WTC11 (cell line): ENCODE data around the gene ATP9B. TPM values are rescaled to one million over a fixed set of nuclear protein-coding genes. Genes with fewer than 3 reads are reported as not detected.

Source experiments
- ATAC-seq: fragments of 200-7000 bp; cut with Tn5 transposase; 2 replicates; pipeline ENCODE4 v1.10.0; 2021; ENCODE audit warnings: mild to moderate bottlenecking, moderate library complexity
- CTCF ChIA-PET: fragments of 300-600 bp; sonication (Branson Sonifier 250); formaldehyde crosslinking; loops from one replicate; lab custom pipeline; 2021; ENCODE audit warnings: antibody characterized with exemption; lab: Charles Lee
- POLR2A ChIA-PET: fragments of 350-600 bp; sonication (Branson Sonifier 250); formaldehyde crosslinking; loops from one replicate; lab custom pipeline; 2021; ENCODE audit warnings: antibody characterized with exemption; lab: Charles Lee
- DNase-seq: peaks from one replicate; pipeline ENCODE4 v3.0.0; 2021; ENCODE audit warnings: low spot score
- H3K27ac Mint-ChIP-seq: 2 replicates; pipeline ENCODE4 v1.8.0; 2021; ENCODE audit warnings: mixed read lengths
- H3K27me3 Mint-ChIP-seq: 2 replicates; pipeline ENCODE4 v1.8.0; 2021; ENCODE audit warnings: low read depth, mild to moderate bottlenecking, moderate library complexity, mixed read lengths
- H3K36me3 Mint-ChIP-seq: 2 replicates; pipeline ENCODE4 v1.8.0; 2021; ENCODE audit warnings: mixed read lengths
- H3K4me1 Mint-ChIP-seq: 2 replicates; pipeline ENCODE4 v1.8.0; 2022; ENCODE audit warnings: mixed read lengths
- H3K4me3 Mint-ChIP-seq: 2 replicates; pipeline ENCODE4 v1.8.0; 2021; ENCODE audit warnings: mild to moderate bottlenecking, moderate library complexity, mixed read lengths
- H3K9me3 Mint-ChIP-seq: 2 replicates; pipeline ENCODE4 v1.8.0; 2021; ENCODE audit warnings: mixed read lengths
- EMX1 ChIP-seq: fragments of 250-450 bp; sonication (Bioruptor Pico); IDR thresholded peaks from 2 replicates; pipeline ENCODE4 v1.8.0; 2021; ENCODE audit warnings: mild to moderate bottlenecking
- FOXP4 ChIP-seq: sonication (generic); formaldehyde crosslinking; IDR thresholded peaks from 2 replicates; pipeline ENCODE4 v1.8.0; 2022; ENCODE audit warnings: mild to moderate bottlenecking, missing genetic modification reagents
- GRHL2 ChIP-seq: fragments of 250-450 bp; sonication (Bioruptor Pico); IDR thresholded peaks from 2 replicates; pipeline ENCODE4 v1.8.0; 2022; ENCODE audit warnings: mild to moderate bottlenecking, moderate library complexity; ENCODE audit not compliant: insufficient replicate concordance, severe bottlenecking
- HMGA2 ChIP-seq: fragments of 250-450 bp; sonication (Bioruptor Pico); IDR thresholded peaks from 2 replicates; pipeline ENCODE4 v1.4.0; 2021; ENCODE audit warnings: mild to moderate bottlenecking, moderate library complexity
- IRF1 ChIP-seq: sonication (generic); formaldehyde crosslinking; IDR thresholded peaks from 2 replicates; pipeline ENCODE4 v1.8.0; 2023; ENCODE audit warnings: missing genetic modification reagents
- NFE2L1 ChIP-seq: sonication (generic); formaldehyde crosslinking; IDR thresholded peaks from 2 replicates; pipeline ENCODE4 v1.8.1; 2023; ENCODE audit warnings: missing genetic modification reagents
- RELA ChIP-seq: sonication (generic); formaldehyde crosslinking; IDR thresholded peaks from 2 replicates; pipeline ENCODE4 v1.8.1; 2022; ENCODE audit warnings: missing genetic modification reagents, mild to moderate bottlenecking, borderline replicate concordance
- SMAD3 ChIP-seq: sonication (generic); formaldehyde crosslinking; IDR thresholded peaks from 2 replicates; pipeline ENCODE4 v1.8.0; 2022; ENCODE audit warnings: missing genetic modification reagents, mild to moderate bottlenecking, borderline replicate concordance
- SOX15 ChIP-seq: fragments of 250-450 bp; sonication (Bioruptor Pico); IDR thresholded peaks from 2 replicates; pipeline ENCODE4 v1.9.0; 2021; ENCODE audit warnings: mild to moderate bottlenecking
- USF1 ChIP-seq: sonication (generic); formaldehyde crosslinking; IDR thresholded peaks from 2 replicates; pipeline ENCODE4 v1.8.0; 2022; ENCODE audit warnings: mild to moderate bottlenecking, missing genetic modification reagents
- ZNF512 ChIP-seq: sonication (generic); formaldehyde crosslinking; IDR thresholded peaks from 2 replicates; pipeline ENCODE4 v1.8.1; 2022; ENCODE audit warnings: missing genetic modification reagents, borderline replicate concordance
- total RNA-seq: library from RNA; stranded (reverse); gene quantifications from 3 replicates; pipeline ENCODE4 v1.2.3, GENCODE V29; 2021
- TF ChIP-seq, protein P1 (sequence below): sonication (generic); formaldehyde crosslinking; IDR thresholded peaks from 2 replicates; pipeline ENCODE4 v1.8.0; 2022; ENCODE audit warnings: mild to moderate bottlenecking, missing genetic modification reagents
- TF ChIP-seq, protein P2 (sequence below): fragments of 200-600 bp; IDR thresholded peaks from 2 replicates; pipeline ENCODE4 v1.8.0; 2022; ENCODE audit warnings: antibody characterized with exemption

Gene ATP9B
- total RNA-seq, 1 experiment from 2014 or later, result 19.0 TPM

- no peaks in the 10 kb centered on the region for H3K4me1 Mint-ChIP-seq
Measured at GRCh38 chr18:79354350-79354749, 285.2 kb downstream of the ATP9B start.

More at GRCh38 chr18:79354350-79354749, 285.2 kb downstream of the ATP9B start:
- no peak overlapping the region for H3K27ac Mint-ChIP-seq
- H3K27me3 Mint-ChIP-seq, result no peaks in the 10 kb centered on the region
- ATAC-seq (no peak), DNase-seq (no peak)
- H3K4me3 Mint-ChIP-seq, result no peak overlapping the region
- peaks cover 2% of the 10 kb centered on the region; the same call in 1 of the 2 replicates for H3K36me3 Mint-ChIP-seq
- no peaks in the 10 kb centered on the region for H3K9me3 Mint-ChIP-seq
- POLR2A ChIA-PET, result no interaction called here
- CTCF ChIA-PET, result interaction anchor here (0.7 kb wide), 2 partner anchors 226 to 289 kb away, joined by 3 read pairs; no protein-coding TSS in a partner anchor
- TF ChIP-seq SOX15 (CRISPR knock-in tag) (no peak), RELA (CRISPR knock-in tag) (no peak), NFE2L1 (CRISPR knock-in tag) (no peak), HMGA2 (CRISPR knock-in tag) (no peak), IRF1 (CRISPR knock-in tag) (no peak), SMAD3 (CRISPR knock-in tag) (no peak), FOXP4 (CRISPR knock-in tag) (no peak), EMX1 (no peak), ZNF512 (CRISPR knock-in tag) (no peak), GRHL2 (no peak), USF1 (CRISPR knock-in tag) (no peak)
- TF ChIP-seq, protein P1, sequence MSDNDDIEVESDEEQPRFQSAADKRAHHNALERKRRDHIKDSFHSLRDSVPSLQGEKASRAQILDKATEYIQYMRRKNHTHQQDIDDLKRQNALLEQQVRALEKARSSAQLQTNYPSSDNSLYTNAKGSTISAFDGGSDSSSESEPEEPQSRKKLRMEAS (CRISPR knock-in tag), result no peak
- TF ChIP-seq, protein P2, sequence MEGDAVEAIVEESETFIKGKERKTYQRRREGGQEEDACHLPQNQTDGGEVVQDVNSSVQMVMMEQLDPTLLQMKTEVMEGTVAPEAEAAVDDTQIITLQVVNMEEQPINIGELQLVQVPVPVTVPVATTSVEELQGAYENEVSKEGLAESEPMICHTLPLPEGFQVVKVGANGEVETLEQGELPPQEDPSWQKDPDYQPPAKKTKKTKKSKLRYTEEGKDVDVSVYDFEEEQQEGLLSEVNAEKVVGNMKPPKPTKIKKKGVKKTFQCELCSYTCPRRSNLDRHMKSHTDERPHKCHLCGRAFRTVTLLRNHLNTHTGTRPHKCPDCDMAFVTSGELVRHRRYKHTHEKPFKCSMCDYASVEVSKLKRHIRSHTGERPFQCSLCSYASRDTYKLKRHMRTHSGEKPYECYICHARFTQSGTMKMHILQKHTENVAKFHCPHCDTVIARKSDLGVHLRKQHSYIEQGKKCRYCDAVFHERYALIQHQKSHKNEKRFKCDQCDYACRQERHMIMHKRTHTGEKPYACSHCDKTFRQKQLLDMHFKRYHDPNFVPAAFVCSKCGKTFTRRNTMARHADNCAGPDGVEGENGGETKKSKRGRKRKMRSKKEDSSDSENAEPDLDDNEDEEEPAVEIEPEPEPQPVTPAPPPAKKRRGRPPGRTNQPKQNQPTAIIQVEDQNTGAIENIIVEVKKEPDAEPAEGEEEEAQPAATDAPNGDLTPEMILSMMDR, result no peak
